Immature natural killer cell (primary cell): ENCODE results near the gene ZFP36L2. TPM values are rescaled to one million over a fixed set of nuclear protein-coding genes. Genes with fewer than 3 reads are reported as not detected.
A peak's percentile ranks its signal among the peaks of the same experiment; 100 is the strongest.

ENCODE experiments used
- DNase-seq, 3 donors: peaks; one replicate each; pipeline ENCODE4 v3.0.0; 2022; ENCODE audit warnings: mixed read lengths in 1 of 3
- H3K27ac Mint-ChIP-seq, 6 donors: one replicate each; pipeline ENCODE4 v1.8.0; 2020; ENCODE audit warnings: mixed read lengths in 6 of 6, mild to moderate bottlenecking in 5 of 6, inconsistent platforms in 4 of 6, moderate library complexity in 3 of 6
- H3K27me3 Mint-ChIP-seq, 3 donors: one replicate each; pipeline ENCODE4 v1.8.0; 2020 to 2021; ENCODE audit warnings: low read depth in 3 of 3, mild to moderate bottlenecking in 3 of 3, mixed read lengths in 3 of 3, moderate library complexity in 3 of 3, inconsistent platforms in 1 of 3
- H3K36me3 Mint-ChIP-seq, 3 donors: one replicate each; pipeline ENCODE4 v1.8.0; 2020; ENCODE audit warnings: mixed read lengths in 3 of 3, inconsistent platforms in 2 of 3, mild to moderate bottlenecking in 2 of 3
- H3K4me1 Mint-ChIP-seq, 2 donors: one replicate each; pipeline ENCODE4 v1.8.0; 2020; ENCODE audit warnings: inconsistent platforms in 2 of 2, mild to moderate bottlenecking in 2 of 2, mixed read lengths in 2 of 2, moderate library complexity in 1 of 2
- H3K4me3 Mint-ChIP-seq, 5 donors: one replicate each; pipeline ENCODE4 v1.8.0; 2020; ENCODE audit warnings: mild to moderate bottlenecking in 5 of 5, mixed read lengths in 5 of 5, inconsistent platforms in 3 of 5, moderate library complexity in 3 of 5
- H3K9me3 Mint-ChIP-seq, 6 donors: one replicate each; pipeline ENCODE4 v1.8.0; 2020; ENCODE audit warnings: mild to moderate bottlenecking in 6 of 6, mixed read lengths in 6 of 6, inconsistent platforms in 4 of 6, moderate library complexity in 3 of 6
- polyA plus RNA-seq, 3 donors: library from polyadenylated mRNA; unstranded; fragments of 300-500 nt; fragmentation: Illumina TruSeq; gene quantifications; one replicate each; pipeline ENCODE4 v1.2.3, GENCODE V29; 2021

Gene ZFP36L2
- polyA plus RNA-seq, 3 donors from 2014 or later: 166 to 431 (median 274) TPM

DNA sequence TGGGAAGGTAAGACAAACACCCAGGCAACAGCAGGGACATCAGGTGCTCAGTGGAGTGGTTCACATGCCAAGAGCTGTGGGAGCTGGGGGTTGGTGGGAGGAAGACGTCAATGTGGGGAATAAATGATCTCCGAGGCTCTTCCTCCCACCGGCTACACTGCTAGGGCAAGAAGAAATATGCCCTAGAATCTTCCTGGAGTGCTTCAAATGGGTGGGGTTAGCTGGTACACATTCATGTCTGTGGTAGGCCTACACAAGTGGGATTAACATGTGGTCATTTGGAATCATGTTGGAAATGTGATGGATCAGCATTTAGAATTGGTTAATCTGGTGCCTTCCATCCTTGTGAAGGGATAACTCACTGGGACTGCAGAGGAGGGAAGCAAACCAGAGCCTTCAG lies 12.4 kb upstream of the ZFP36L2 start:
- Mint-ChIP-seq H3K4me1 (peaks cover 5 to 8% of the 10 kb centered on the region in 2 donors), H3K27me3 (peaks cover 0 to 5% (median 2%) of the 10 kb centered on the region in 3 donors), H3K9me3 (no peaks in the 10 kb centered on the region), H3K4me3 (no peak overlapping the region), H3K27ac (peak overlapping the region in 1 of 6 donors; percentile 35), H3K36me3 (no peaks in the 10 kb centered on the region)
- no peak for DNase-seq

GRCh38 chr2:43238176-43238575 lies 11.8 kb upstream of the ZFP36L2 start:
- peak overlapping the region in 1 of 5 donors; percentile 23 for H3K4me3 Mint-ChIP-seq
- H3K27ac Mint-ChIP-seq: peak overlapping the region in 4 of 6 donors; percentile 3 to 79 (median 28)
- no peaks in the 10 kb centered on the region for H3K9me3 Mint-ChIP-seq
- peaks cover 0 to 5% (median 2%) of the 10 kb centered on the region in 3 donors for H3K27me3 Mint-ChIP-seq
- peaks cover 5 to 8% of the 10 kb centered on the region in 2 donors for H3K4me1 Mint-ChIP-seq
- no peak for DNase-seq
- no peaks in the 10 kb centered on the region for H3K36me3 Mint-ChIP-seq

DNA sequence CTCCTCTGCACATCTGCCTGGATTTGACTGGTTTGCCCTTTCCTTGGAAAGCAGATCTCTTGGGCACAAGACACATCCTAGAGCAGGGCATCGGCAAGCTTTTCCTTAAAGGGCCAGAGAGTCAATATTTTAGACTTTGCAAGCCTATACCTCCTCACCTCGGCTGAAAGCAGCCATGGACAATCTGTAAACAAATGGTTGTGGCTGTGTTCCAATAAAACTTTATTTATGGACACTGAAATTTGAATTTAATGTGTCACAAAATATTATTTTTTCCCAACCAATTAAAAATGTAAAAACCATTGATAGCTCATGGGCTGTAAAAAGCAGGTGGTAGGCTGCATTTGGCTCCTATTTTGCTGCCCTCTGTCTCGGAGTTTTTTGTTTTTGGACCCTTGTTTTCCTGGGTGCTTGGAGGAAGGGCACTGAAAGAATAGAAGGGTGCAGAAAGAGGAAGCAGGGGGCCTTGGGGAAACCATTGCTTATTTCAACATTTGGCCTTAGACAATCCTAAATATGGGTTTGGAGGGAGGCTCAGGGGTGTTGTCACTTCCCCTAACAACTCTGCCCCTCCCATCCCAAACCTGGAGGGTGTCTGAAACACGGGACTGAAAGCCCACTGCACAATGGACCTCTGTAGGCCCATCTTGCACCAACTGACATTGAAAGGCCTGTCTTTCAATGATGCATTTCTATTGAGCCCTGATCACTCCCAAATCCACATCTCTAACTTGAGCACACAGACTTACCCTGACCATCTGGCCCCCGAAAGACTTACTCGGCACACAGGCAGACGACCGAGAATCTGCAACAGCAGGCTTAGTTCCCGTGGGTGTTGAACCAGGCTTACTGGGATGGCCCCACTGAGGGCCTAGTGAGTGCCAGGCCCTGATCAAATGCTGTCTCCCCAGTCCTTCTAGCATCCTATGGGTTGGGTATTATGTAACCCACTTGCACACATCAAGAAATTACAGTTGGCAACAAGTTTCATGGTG lies 7.1 kb upstream of the ZFP36L2 start:
- Mint-ChIP-seq H3K4me3 (no peak overlapping the region), H3K27me3 (peaks cover 2 to 20% (median 19%) of the 10 kb centered on the region in 3 donors), H3K9me3 (peaks cover 0 to 2% (median 0%) of the 10 kb centered on the region in 6 donors), H3K27ac (no peak overlapping the region), H3K36me3 (peaks cover 12 to 18% (median 15%) of the 10 kb centered on the region in 3 donors), H3K4me1 (peaks cover 19 to 20% of the 10 kb centered on the region in 2 donors)
- no peak for DNase-seq

- Mint-ChIP-seq H3K27me3 (peaks cover 11 to 37% (median 32%) of the 10 kb centered on the region in 3 donors), H3K27ac (peak overlapping the region in 2 of 6 donors; percentile 17 to 30), H3K36me3 (peaks cover 12 to 18% (median 15%) of the 10 kb centered on the region in 3 donors), H3K4me1 (peaks cover 24 to 27% of the 10 kb centered on the region in 2 donors), H3K9me3 (peaks cover 0 to 2% (median 0%) of the 10 kb centered on the region in 6 donors), H3K4me3 (no peak overlapping the region)
- no peak for DNase-seq
Observed at GRCh38 chr2:43230951-43231827, 4.8 kb upstream of the ZFP36L2 start.

GRCh38 chr2:43230351-43230885 lies 4.0 kb upstream of the ZFP36L2 start:
- Mint-ChIP-seq H3K4me3 (peak overlapping the region in 1 of 5 donors; percentile 27), H3K27me3 (peaks cover 19 to 45% (median 40%) of the 10 kb centered on the region in 3 donors), H3K36me3 (peaks cover 12 to 22% (median 15%) of the 10 kb centered on the region in 3 donors), H3K27ac (peak overlapping the region in 2 of 6 donors; percentile 14 to 96), H3K4me1 (peaks cover 24 to 27% of the 10 kb centered on the region in 2 donors), H3K9me3 (peaks cover 0 to 2% (median 0%) of the 10 kb centered on the region in 6 donors)
- no peak for DNase-seq

DNA sequence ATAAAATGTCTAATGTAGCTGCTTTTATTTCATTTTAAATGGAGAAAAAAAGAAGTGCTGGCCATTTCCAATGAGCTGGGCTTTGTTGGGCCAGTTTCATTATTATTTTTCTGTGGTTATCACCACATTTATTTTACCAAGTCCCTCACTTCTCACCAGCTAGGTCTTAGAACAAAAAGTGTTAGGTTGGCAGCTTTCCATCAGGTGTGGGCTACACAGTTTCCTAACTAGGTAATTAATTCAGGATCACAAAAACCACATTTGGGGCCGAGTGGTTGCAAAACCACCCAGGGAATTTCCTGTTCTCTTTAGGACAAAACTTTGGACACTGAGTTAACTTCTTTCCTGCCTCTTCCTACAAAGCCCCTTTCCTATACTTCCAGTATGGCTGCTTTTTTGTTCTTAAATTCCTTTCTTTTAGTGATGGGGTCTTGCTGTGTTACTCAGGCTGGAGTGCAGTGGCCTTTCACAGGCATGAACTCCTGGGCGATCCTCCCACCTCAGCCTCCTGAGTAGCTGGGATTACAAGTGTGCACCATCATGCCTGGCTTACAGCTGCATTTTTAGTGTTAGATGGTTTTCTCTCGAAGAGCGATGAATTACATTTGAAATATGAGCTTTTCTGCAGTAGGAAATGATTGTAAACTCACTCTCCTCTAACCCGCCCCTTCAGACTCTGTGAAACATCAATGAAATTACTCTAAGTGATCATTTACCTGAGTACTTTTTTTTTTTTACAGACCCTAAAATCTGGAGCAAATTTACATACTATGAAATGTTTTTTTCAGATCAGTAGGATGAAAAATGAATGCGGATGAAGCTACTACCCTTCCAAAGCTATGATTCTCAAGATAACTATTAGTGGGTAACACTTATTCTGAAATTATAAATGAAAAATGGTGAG lies 2.6 kb upstream of the ZFP36L2 start:
- Mint-ChIP-seq H3K4me1 (peaks cover 24 to 30% of the 10 kb centered on the region in 2 donors), H3K27me3 (peaks cover 31 to 56% (median 53%) of the 10 kb centered on the region in 3 donors), H3K4me3 (peak overlapping the region; percentile 88 to 99 (median 90)), H3K9me3 (peaks cover 0 to 4% (median 0%) of the 10 kb centered on the region in 6 donors), H3K27ac (peak overlapping the region; percentile 94 to 97 (median 96)), H3K36me3 (peaks cover 16 to 30% (median 19%) of the 10 kb centered on the region in 3 donors)
- peak in 2 of 3 donors; percentile 60 to 61 for DNase-seq

GRCh38 chr2:43228321-43228751 lies 1.9 kb upstream of the ZFP36L2 start:
- peak overlapping the region; percentile 94 to 97 (median 96) for H3K27ac Mint-ChIP-seq
- peaks cover 0 to 4% (median 0%) of the 10 kb centered on the region in 6 donors for H3K9me3 Mint-ChIP-seq
- H3K27me3 Mint-ChIP-seq: peaks cover 38 to 63% (median 60%) of the 10 kb centered on the region in 3 donors
- peaks cover 24 to 30% of the 10 kb centered on the region in 2 donors for H3K4me1 Mint-ChIP-seq
- H3K36me3 Mint-ChIP-seq: peaks cover 22 to 37% (median 25%) of the 10 kb centered on the region in 3 donors
- DNase-seq: peak; percentile 51 to 63 (median 61)
- H3K4me3 Mint-ChIP-seq: peak overlapping the region; percentile 88 to 99 (median 90)

DNA sequence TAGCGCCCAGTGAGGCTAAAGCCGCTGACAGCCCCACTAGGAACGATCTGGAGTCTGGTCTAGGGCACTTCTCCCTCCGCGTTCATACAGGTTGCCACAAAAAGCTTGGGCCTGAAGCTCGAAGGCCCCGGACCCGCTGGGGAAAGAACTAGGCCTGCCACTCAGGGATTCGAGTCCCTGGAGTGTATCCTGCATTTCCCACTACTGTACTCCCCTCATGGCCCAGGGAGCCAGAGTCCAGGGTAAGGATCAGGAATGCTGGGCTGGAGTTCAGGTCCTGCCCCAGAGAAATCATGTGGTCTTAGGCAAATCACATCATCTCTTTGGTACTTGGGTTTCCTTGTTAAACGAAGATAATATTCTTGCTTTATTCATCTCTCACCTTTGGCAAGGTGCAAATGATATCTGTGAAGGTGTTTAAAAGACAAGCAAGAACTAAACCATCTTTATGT lies 1.4 kb upstream of the ZFP36L2 start:
- peaks cover 39 to 65% (median 62%) of the 10 kb centered on the region in 3 donors for H3K27me3 Mint-ChIP-seq
- peaks cover 26 to 30% of the 10 kb centered on the region in 2 donors for H3K4me1 Mint-ChIP-seq
- H3K9me3 Mint-ChIP-seq: peaks cover 0 to 4% (median 0%) of the 10 kb centered on the region in 6 donors
- peaks cover 26 to 42% (median 28%) of the 10 kb centered on the region in 3 donors for H3K36me3 Mint-ChIP-seq
- peak overlapping the region; percentile 88 to 99 (median 90) for H3K4me3 Mint-ChIP-seq
- no peak for DNase-seq
- H3K27ac Mint-ChIP-seq: peak overlapping the region; percentile 94 to 97 (median 96)

- DNase-seq: peak; percentile 57 to 66 (median 63)
- Mint-ChIP-seq H3K4me1 (peaks cover 32% of the 10 kb centered on the region in 2 donors), H3K27ac (peak overlapping the region; percentile 94 to 97 (median 96)), H3K27me3 (peaks cover 45 to 72% (median 69%) of the 10 kb centered on the region in 3 donors), H3K36me3 (peaks cover 32 to 48% (median 34%) of the 10 kb centered on the region in 3 donors), H3K4me3 (peak overlapping the region; percentile 90 to 99 (median 90)), H3K9me3 (peaks cover 0 to 4% (median 0%) of the 10 kb centered on the region in 6 donors)
Observed at GRCh38 chr2:43226955-43227829, 786 bp upstream of the ZFP36L2 start.

GRCh38 chr2:43225788-43226557 lies 433 bp downstream of the ZFP36L2 start:
- Mint-ChIP-seq H3K9me3 (peaks cover 0 to 4% (median 0%) of the 10 kb centered on the region in 6 donors), H3K27me3 (peaks cover 57 to 83% (median 79%) of the 10 kb centered on the region in 3 donors), H3K27ac (peak overlapping the region; percentile 86 to 98 (median 96)), H3K4me1 (peaks cover 42 to 44% of the 10 kb centered on the region in 2 donors), H3K4me3 (peak overlapping the region; percentile 89 to 99 (median 97)), H3K36me3 (peaks cover 36 to 50% (median 40%) of the 10 kb centered on the region in 3 donors)
- peak; percentile 87 to 89 (median 88) for DNase-seq
